Measurements from ENCODE around the gene LEF1. TPM values are rescaled to one million over a fixed set of nuclear protein-coding genes. Genes with fewer than 3 reads are reported as not detected.

Gene LEF1
- total RNA-seq, 1 experiment from 2014 or later = 0.54 TPM

GRCh38 chr4:108113229-108113628, 55.5 kb downstream of the LEF1 start:
- Histone ChIP-seq H3K36me3 (ENCODE audit: control insufficient read depth, insufficient read depth, low read length) (no peaks in the 10 kb centered on the region), H3K4me1 (ENCODE audit: control insufficient read depth, insufficient read depth, low read length) (peaks cover 5% of the 10 kb centered on the region), H3K9me3 (ENCODE audit: control insufficient read depth, insufficient read depth, low read depth, low read length) (no peaks in the 10 kb centered on the region), H3K4me3 (ENCODE audit: low read depth in 2 of 2, low read length in 2 of 2) (no peak overlapping the region), H3K27me3 (ENCODE audit: control insufficient read depth, insufficient read depth, low read length) (no peaks in the 10 kb centered on the region; the same call in 1 of the 2 replicates), H3K27ac (ENCODE audit: low read length) (no peak overlapping the region)
- in situ Hi-C loops (cut with HindIII; ENCODE audit: low pct_unique_long_range_greater_than_20kb, low sequenced_read_pairs) = no loop called here
- ATAC-seq (no peak), DNase-seq (ENCODE audit: low read depth, low spot score) (no peak)
- BruUV-seq (replicated peaks) = no TSS peak
- ChIA-PET CTCF (no interaction called here), POLR2A (no interaction called here)
- TF ChIP-seq POLR2AphosphoS5 (IDR thresholded peaks at IDR 0.05; ENCODE audit: low read depth, low read length) = no peak
- TF ChIP-seq REST (IDR thresholded peaks at IDR 0.05; ENCODE audit: insufficient read depth in 1 of 2, low read depth in 2 of 2, low read length in 1 of 2) = no peak
- no peak for TF ChIP-seq TCF7L2 (IDR thresholded peaks at IDR 0.05; ENCODE audit: low read depth, low read length)
- TF ChIP-seq SIN3A (IDR thresholded peaks at IDR 0.05; ENCODE audit: borderline replicate concordance, insufficient read depth, low read depth, low read length) = no peak
- TF ChIP-seq CTCF (IDR thresholded peaks at IDR 0.05) = no peak
- intact Hi-C loops (cut with micrococcal nuclease; ENCODE audit: unreplicated experiment) = no loop called here

GRCh38 chr4:108111781-108112180, 57.0 kb downstream of the LEF1 start:
- H3K36me3 ChIP-seq (ENCODE audit: control insufficient read depth, insufficient read depth, low read length) = no peaks in the 10 kb centered on the region
- no peaks in the 10 kb centered on the region for H3K9me3 ChIP-seq (ENCODE audit: control insufficient read depth, insufficient read depth, low read depth, low read length)
- no peaks in the 10 kb centered on the region for H3K4me1 ChIP-seq (ENCODE audit: control insufficient read depth, insufficient read depth, low read length)
- no peaks in the 10 kb centered on the region; the same call in 1 of the 2 replicates for H3K27me3 ChIP-seq (ENCODE audit: control insufficient read depth, insufficient read depth, low read length)
- H3K27ac ChIP-seq (ENCODE audit: low read length) = no peak overlapping the region
- TF ChIP-seq SIN3A (IDR thresholded peaks at IDR 0.05; ENCODE audit: borderline replicate concordance, insufficient read depth, low read depth, low read length) (no peak), POLR2AphosphoS5 (IDR thresholded peaks at IDR 0.05; ENCODE audit: low read depth, low read length) (no peak), REST (IDR thresholded peaks at IDR 0.05; ENCODE audit: insufficient read depth in 1 of 2, low read depth in 2 of 2, low read length in 1 of 2) (no peak), TCF7L2 (IDR thresholded peaks at IDR 0.05; ENCODE audit: low read depth, low read length) (no peak), CTCF (IDR thresholded peaks at IDR 0.05) (no peak)
- intact Hi-C loops (cut with micrococcal nuclease; ENCODE audit: unreplicated experiment) = no loop called here
- ATAC-seq (no peak), DNase-seq (ENCODE audit: low read depth, low spot score) (no peak)
- in situ Hi-C loops (cut with HindIII; ENCODE audit: low pct_unique_long_range_greater_than_20kb, low sequenced_read_pairs) = no loop called here
- ChIA-PET CTCF (no interaction called here), POLR2A (no interaction called here)
- no TSS peak for BruUV-seq (replicated peaks)
- no peak overlapping the region for H3K4me3 ChIP-seq (ENCODE audit: low read depth in 2 of 2, low read length in 2 of 2)
